SK-N-SH treated with all-trans-retinoic acid at 6 μM for 48 hours (cell line): ENCODE data around the gene GLI3.

Source experiments
- ATAC-seq: fragments of 200-7000 bp; cut with Tn5 transposase; 3 replicates; pipeline ENCODE4 v1.9.1; 2020; ENCODE audit warnings: mild to moderate bottlenecking, moderate library complexity
- ARNTL ChIP-seq: fragments of 450-650 bp; formaldehyde crosslinking; IDR thresholded peaks from 2 replicates; pipeline ENCODE4 v1.5.0; 2020; ENCODE audit warnings: low read depth, mild to moderate bottlenecking, moderate library complexity, borderline replicate concordance
- BACH2 ChIP-seq: fragments of 250-450 bp; sonication (Bioruptor Pico); IDR thresholded peaks from 2 replicates; pipeline ENCODE4 v1.9.0; 2021; ENCODE audit warnings: mild to moderate bottlenecking, borderline replicate concordance
- CSRNP3 ChIP-seq: fragments of 250-450 bp; sonication (Bioruptor Pico); IDR thresholded peaks from 2 replicates; pipeline ENCODE4 v1.5.1; 2021; ENCODE audit warnings: mild to moderate bottlenecking, moderate library complexity
- ESRRG ChIP-seq: fragments of 250-450 bp; sonication (Bioruptor Pico); IDR thresholded peaks from 2 replicates; pipeline ENCODE4 v1.6.1; 2021; ENCODE audit warnings: mild to moderate bottlenecking
- GLIS3 ChIP-seq: fragments of 250-450 bp; sonication (Bioruptor Pico); IDR thresholded peaks from 2 replicates; pipeline ENCODE4 v1.5.0; 2020; ENCODE audit warnings: mild to moderate bottlenecking, moderate library complexity
- ISL1 ChIP-seq: fragments of 250-450 bp; sonication (Bioruptor Pico); IDR thresholded peaks from 2 replicates; pipeline ENCODE4 v2.1.2; 2022; ENCODE audit warnings: mild to moderate bottlenecking, moderate library complexity
- OSR1 ChIP-seq: fragments of 250-450 bp; sonication (Bioruptor Pico); IDR thresholded peaks from 2 replicates; pipeline ENCODE4 v1.8.0; 2022; ENCODE audit warnings: moderate library complexity, mild to moderate bottlenecking, inconsistent platforms
- PATZ1 ChIP-seq: fragments of 250-450 bp; sonication (Bioruptor Pico); IDR thresholded peaks from 2 replicates; pipeline ENCODE4 v1.8.0; 2020; ENCODE audit warnings: mild to moderate bottlenecking, moderate library complexity, borderline replicate concordance
- PPARA ChIP-seq: fragments of 250-450 bp; sonication (Bioruptor Pico); IDR thresholded peaks from 2 replicates; pipeline ENCODE4 v1.5.0; 2020; ENCODE audit warnings: mild to moderate bottlenecking, borderline replicate concordance
- RARB ChIP-seq: fragments of 250-450 bp; sonication (Bioruptor Pico); IDR thresholded peaks from 2 replicates; pipeline ENCODE4 v1.8.0; 2021; ENCODE audit warnings: mild to moderate bottlenecking, moderate library complexity
- SNAI2 ChIP-seq: fragments of 250-450 bp; sonication (Bioruptor Pico); IDR thresholded peaks from 2 replicates; pipeline ENCODE4 v1.5.0; 2020; ENCODE audit warnings: mild to moderate bottlenecking, moderate library complexity
- TCF4 ChIP-seq: fragments of 250-450 bp; sonication (Bioruptor Pico); IDR thresholded peaks from 2 replicates; pipeline ENCODE4 v1.8.0; 2021; ENCODE audit warnings: mild to moderate bottlenecking, moderate library complexity, borderline replicate concordance
- TOX ChIP-seq: fragments of 250-450 bp; sonication (Bioruptor Pico); IDR thresholded peaks from 2 replicates; pipeline ENCODE4 v1.8.0; 2021; ENCODE audit warnings: mild to moderate bottlenecking, moderate library complexity, borderline replicate concordance
- TSHZ2 ChIP-seq: fragments of 250-450 bp; sonication (Bioruptor Pico); IDR thresholded peaks from 2 replicates; pipeline ENCODE4 v1.5.0; 2020; ENCODE audit warnings: mild to moderate bottlenecking, moderate library complexity
- ZFP3 ChIP-seq: fragments of 250-450 bp; sonication (Bioruptor Pico); IDR thresholded peaks from 2 replicates; pipeline ENCODE4 v1.5.0; 2020; ENCODE audit warnings: mild to moderate bottlenecking, moderate library complexity
- ZFP30 ChIP-seq: fragments of 450-650 bp; formaldehyde crosslinking; IDR thresholded peaks from 2 replicates; pipeline ENCODE4 v1.5.0; 2022; ENCODE audit warnings: mild to moderate bottlenecking, moderate library complexity
- ZNF565 ChIP-seq: fragments of 450-650 bp; formaldehyde crosslinking; conservative IDR thresholded peaks from 2 replicates; pipeline ENCODE4 v1.5.0; 2020; ENCODE audit warnings: low read depth, mild to moderate bottlenecking, moderate library complexity
- ZNF70 ChIP-seq: fragments of 450-650 bp; formaldehyde crosslinking; IDR thresholded peaks from 2 replicates; pipeline ENCODE4 v1.5.0; 2020; ENCODE audit warnings: mild to moderate bottlenecking, moderate library complexity
- TF ChIP-seq, protein P1 (sequence below): fragments of 250-450 bp; sonication (Bioruptor Pico); IDR thresholded peaks from 2 replicates; pipeline ENCODE4 v1.5.1; 2020; ENCODE audit warnings: low read depth, mild to moderate bottlenecking, moderate library complexity

Gene GLI3

DNA sequence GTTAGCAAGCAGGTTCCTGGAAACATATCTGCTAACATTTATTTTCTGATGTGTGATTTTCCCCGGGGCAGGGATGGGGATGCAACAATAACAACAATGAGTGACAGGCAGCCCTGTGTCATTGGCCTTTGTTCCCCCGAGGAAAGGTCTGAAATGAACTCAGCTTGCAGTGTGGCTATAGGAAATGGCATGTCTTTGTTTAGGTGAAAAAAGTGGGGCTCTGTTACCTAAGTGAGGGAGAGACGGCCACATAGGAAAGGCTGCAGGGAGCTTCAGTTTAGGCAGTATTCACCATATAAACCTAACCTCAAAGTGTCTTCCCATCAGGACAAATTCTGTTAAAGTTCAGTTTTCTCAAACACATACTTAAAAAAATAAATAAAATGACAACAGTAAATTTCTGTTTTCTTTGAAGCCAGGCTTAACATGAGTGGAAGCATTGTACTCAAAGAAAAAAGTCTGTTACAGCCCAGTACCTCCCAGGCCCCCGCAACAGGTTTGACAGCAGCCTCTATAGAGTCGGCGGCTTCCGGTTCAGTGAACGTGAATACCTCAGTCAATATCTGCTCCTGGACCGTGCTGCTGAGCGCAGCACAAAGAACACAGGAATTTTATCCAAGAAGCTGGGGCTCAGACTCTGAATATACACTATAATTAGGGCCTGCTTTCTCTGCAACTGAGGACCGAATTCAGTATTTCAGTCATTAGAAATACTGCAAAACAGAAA is 168.3 kb downstream of the GLI3 start:
- TF ChIP-seq ZFP30 (CRISPR knock-in tag) (no peak), ZFP3 (CRISPR knock-in tag) (no peak), TCF4 (CRISPR knock-in tag) (no peak), ISL1 (CRISPR knock-in tag) (no peak), CSRNP3 (CRISPR knock-in tag) (no peak)
- no peak for ATAC-seq

- no peak for TF ChIP-seq ZFP30 (CRISPR knock-in tag)
- TF ChIP-seq, protein P1, sequence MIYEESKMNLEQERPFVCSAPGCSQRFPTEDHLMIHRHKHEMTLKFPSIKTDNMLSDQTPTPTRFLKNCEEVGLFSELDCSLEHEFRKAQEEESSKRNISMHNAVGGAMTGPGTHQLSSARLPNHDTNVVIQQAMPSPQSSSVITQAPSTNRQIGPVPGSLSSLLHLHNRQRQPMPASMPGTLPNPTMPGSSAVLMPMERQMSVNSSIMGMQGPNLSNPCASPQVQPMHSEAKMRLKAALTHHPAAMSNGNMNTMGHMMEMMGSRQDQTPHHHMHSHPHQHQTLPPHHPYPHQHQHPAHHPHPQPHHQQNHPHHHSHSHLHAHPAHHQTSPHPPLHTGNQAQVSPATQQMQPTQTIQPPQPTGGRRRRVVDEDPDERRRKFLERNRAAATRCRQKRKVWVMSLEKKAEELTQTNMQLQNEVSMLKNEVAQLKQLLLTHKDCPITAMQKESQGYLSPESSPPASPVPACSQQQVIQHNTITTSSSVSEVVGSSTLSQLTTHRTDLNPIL = no peak
- TF ChIP-seq GLIS3 = no peak
- no peak for TF ChIP-seq PPARA (CRISPR knock-in tag)
- TF ChIP-seq BACH2 = no peak
- TF ChIP-seq TOX (CRISPR knock-in tag) = no peak
- no peak for TF ChIP-seq ESRRG
- no peak for TF ChIP-seq SNAI2 (CRISPR knock-in tag)
- TF ChIP-seq ZNF70 (CRISPR knock-in tag) = no peak
- no peak for TF ChIP-seq TSHZ2 (CRISPR knock-in tag)
- TF ChIP-seq PATZ1 = no peak
- TF ChIP-seq ZNF565 (CRISPR knock-in tag) = no peak
- no peak for TF ChIP-seq TCF4 (CRISPR knock-in tag)
- no peak for TF ChIP-seq ZFP3 (CRISPR knock-in tag)
- TF ChIP-seq OSR1 = no peak
- no peak for TF ChIP-seq ISL1 (CRISPR knock-in tag)
- no peak for TF ChIP-seq CSRNP3 (CRISPR knock-in tag)
- ATAC-seq = no peak
Measured at GRCh38 chr7:42065942-42066341, 171.1 kb downstream of the GLI3 start.

- no peak for ATAC-seq
- TF ChIP-seq ZFP30 (CRISPR knock-in tag) (no peak), OSR1 (no peak), ZFP3 (CRISPR knock-in tag) (no peak), RARB (no peak), TSHZ2 (CRISPR knock-in tag) (no peak), ESRRG (no peak), PPARA (CRISPR knock-in tag) (no peak), ARNTL (CRISPR knock-in tag) (no peak)
Measured at GRCh38 chr7:42065015-42065414, 172.0 kb downstream of the GLI3 start.
